Activated naive CD8-positive, alpha-beta T cell treated with anti-CD3 and anti-CD28 coated beads, Interleukin-2, amount 50 U/mL, for 16 hours (primary cell): Measurements from ENCODE around the gene OSR1.
"Not testable (repeated sequence)": the region's sequence is repeated elsewhere in the genome, so short reads cannot be mapped to it uniquely, and the experiment has no call there.

ENCODE experiments used
- DNase-seq: peaks from one replicate; pipeline ENCODE4 v3.0.0-alpha.2; 2020; ENCODE audit warnings: low read depth, low spot score

The OSR1 gene

DNA sequence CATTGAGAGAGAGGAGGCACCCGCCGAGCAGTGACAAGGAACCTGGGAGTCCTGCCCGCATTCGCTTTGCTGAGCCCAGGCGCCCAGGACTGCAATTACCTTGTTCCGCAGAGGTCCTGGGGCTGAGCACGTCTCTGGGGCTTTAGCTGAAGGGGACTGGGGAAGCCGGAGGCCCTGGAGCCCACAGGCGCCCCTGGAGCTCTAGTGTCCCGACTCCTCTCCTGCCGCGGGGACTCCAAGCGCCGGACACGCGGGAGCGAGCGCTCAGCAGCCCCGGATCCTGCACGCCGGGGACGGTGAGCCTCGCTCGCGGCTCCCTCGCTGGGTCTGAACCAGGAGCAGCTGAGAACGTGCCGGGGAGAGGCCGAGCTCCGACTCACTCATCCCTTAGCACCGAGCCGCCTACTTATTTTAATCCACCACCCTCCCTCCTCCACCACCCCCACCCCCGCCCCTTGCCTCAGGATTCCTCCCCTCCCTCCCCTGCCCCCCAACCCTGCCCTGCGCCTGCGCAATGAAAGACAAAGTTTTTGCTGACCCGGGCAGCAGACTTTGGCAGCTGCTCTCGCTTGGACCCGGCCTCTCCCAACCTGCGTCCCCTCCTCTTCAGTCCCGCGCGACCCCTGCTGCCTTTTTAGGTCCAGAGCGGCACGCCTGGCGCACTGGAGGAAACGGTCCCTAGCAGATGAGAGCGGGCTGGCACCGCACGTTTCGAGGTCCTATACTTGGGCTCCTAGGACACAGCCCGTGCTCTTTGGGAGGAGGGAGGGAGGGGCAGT is at the start of gene OSR1:
OSR1 (minus strand) TSS at position 382 of the 779 bp plus-strand sequence. CDS start 4,818 bp downstream, outside the sequence.
- DNase-seq: no peak

DNA sequence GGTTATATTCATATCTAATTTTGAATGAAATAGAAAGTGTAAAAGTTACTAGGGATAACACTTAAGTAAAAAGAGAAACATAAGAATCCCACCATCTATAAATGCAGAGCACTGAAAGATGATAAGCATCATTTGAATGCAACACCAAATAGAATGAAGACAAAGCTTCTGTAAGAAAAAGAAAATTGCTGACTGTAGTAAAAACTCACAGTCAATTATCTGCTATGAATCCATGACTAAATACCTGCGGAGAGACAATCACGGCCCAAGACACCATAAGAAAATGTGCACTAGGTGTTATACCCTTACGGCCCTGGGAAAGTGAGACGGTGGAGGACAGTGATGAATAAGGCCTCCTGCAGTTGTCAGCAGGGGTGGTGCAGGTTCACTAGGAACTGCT is 45.4 kb upstream of the OSR1 start:
- DNase-seq: no peak

DNA sequence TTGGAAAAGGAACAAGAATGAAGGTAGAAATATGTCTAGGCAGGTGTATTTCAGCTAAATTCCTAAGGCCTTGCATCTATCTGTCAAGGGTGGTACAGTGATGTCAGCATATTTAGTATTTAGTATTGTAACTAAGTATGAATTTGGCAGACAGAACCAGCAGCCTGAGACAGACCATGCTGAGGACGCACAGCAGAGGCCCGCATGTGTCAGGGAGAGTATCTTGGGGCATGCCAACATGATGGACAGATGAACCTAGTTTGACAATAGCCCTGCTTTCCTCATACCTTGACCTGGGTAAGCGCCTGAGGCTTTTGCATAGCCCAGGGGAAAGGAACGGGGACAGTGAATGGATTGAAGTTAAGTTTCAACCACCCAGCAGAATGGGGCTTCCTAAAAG is 33.8 kb upstream of the OSR1 start:
- no peak for DNase-seq

DNA sequence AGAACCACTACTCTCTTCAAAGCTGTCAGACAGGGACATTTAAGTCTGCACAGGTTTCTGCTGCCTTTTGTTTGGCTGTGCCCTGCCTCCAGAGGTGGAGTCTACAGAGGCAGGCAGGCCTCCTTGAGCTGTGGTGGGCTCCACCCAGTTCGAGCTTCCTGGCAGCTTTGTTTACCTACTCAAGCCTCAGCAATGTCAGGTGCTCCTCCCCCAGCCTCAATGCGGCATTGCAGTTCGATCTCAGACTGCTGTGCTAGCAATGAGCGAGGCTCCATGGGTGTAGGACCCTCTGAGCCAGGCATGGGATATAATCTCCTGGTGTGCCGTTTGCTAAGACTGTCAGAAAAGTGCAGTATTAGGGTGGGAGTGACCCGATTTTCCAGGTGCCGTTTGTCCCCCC is 31.0 kb upstream of the OSR1 start:
- DNase-seq: not testable (repeated sequence)

DNA sequence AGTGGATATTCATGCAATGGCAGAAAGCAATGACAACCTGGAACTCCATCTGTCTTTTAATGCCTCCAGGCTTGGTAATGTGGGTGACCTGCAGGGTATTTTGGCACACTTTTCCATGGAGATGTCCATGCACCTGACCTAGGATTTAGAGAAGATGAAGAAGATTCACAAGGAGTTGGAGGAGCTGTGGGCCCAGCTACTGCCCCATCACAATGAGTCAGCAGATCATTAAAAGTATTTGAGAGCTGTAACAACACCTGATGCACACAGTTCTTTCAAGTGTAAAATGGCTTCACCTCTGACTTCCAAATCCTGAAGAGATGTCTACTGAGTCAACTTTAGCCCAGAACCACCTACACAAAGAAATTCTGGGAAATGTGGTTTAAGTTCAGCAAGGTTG is 22.1 kb upstream of the OSR1 start:
- no peak for DNase-seq

DNA sequence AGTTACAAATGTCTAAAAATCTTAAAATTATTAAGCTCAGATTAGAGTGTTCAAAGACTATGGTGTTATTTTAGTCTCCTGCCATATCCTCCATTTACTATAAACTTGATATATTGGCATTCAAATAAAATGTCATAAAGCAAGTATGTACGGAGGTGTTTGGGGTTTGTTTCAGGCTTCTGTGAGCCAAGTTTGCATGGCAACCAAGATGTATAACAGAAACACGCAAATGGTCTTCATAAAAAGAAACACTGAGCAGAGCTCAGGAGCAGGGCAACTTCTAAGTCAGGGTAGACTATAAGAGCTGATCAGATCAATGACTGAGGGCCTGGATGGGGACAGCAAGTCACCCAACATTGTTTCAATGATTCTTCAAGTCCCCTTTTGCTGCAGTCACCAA is 20.5 kb upstream of the OSR1 start:
- no peak for DNase-seq

DNA sequence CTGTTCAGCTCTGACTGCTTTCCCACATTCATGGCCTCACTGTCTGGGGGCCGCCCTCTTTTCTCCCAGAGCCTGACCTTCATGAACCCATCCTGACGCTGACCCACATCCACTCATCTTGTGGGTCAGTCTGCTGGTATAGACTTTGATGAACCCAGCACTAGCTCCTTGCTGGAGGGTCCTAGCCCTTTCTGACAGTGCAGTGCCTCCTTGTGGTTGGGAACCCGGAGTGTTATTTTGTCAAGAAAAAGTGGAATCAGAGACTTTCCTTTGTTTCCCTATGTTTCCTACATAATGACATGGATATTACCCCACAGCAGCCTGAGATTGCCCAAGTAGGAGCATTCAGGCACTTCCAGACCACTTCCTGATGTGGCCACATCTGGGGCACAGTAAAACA is 19.3 kb upstream of the OSR1 start:
- no peak for DNase-seq

DNA sequence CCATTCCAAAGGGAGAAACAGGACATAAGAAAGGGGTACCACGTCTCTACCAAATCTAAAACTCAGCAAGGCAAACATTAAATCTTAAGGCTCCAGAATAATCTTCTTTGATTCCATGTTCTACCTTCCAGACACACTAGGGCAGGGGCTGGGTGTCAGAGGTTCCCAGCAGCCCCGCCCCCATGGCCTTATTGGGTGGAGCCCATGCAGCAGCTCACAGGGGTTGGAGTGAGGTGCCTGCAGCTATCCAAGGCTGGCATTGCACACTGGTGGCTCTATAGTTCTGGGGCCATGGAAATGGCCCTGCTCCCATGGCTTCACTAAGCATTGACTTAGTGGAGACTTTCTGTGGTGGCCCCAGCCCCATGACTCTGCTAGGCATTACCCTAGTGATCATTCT is 14.9 kb upstream of the OSR1 start:
- DNase-seq: no peak

DNA sequence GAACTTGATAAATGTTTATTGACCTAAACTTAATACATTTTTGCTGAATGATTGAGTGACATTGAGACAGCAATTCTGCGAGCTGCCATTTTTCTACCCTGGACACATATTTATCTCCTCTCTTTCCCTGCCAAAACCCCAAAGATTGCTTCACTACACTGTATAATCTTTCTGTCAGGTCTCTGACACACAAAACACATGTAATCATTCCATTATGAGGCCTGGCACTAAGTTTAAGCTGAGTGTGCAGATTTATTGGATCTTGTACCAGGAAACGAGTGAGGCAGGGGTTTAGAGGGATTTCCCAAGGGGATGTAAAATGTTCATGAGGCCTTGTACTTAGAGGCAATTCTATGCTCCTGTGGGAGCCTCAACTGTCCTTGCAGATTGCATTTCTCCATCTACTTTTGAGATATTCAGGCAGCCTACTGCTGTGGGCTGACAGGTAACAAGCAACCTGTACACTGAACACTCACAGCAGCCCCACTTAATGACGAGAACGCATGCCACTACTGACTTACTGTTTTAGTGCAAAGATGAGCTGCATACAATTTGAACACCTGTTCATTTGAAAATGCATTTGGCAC is 13.7 kb upstream of the OSR1 start:
- DNase-seq: no peak

DNA sequence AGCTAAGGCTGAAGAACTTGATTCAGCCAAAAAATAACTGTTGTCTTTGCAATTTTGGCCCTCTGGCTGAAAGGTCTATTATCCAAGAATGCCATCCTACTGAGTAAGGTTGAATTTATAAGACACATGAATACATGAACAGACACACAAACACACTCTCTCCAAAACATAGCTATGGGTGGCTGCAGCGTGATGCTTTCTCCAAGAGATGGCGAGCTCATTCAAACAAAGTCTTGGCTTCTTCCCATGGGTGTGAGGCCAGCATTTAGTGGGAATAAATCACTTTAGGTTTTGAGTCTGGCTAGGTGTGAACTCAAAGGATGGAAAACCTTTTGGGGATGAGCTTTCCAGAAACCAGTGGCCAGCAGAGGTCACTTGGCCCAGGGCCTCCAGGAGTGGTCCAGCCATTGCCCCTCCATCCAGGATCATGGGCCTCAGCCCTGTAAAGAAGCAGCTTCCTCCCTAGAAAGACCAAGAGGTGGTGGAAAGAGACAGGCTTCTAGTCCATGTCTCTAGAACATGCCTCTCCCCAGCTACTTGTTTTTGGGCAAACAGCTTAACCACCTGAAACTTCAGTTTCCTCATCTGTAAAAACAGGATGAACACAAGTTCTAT is 11.0 kb upstream of the OSR1 start:
- DNase-seq: no peak

DNA sequence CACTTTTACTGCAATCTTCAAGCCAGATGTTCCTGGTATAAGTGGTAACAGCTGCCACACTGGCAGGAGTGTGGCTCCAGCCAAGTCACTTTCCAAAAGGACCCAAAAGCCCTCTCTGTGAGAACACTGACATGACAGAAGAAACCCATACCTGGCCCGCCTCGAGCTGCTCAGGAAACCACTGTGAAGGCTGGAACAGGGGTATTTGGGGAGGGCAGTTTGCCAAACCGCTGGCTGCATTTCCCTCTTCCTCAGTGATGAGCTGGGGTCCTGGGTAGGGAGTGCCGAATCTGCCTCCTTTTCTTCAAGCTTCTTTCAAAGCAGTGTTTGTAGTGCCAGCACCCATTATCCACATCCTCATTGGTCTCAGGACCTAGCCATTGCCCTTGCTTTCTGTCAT is 10.3 kb upstream of the OSR1 start:
- no peak for DNase-seq

DNA sequence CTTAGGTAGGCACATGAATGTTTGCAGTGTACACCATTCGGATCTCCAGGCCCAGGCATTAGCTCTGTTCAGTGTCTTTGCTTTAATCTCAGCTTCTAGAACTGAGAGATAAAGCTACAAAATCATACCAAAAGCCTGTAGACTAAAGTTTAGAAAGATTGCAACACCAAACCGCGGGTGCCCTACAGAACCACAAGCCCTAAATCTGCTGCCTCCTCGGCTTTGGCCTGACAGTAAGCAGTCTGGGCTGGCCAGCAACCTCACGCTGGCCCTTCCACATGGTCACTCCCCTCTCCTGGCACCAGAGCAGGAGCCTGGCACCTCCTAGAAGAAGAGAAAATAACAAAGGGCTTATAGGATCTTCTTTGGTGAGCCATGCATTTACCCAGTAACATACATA is 8.9 kb upstream of the OSR1 start:
- no peak for DNase-seq

DNA sequence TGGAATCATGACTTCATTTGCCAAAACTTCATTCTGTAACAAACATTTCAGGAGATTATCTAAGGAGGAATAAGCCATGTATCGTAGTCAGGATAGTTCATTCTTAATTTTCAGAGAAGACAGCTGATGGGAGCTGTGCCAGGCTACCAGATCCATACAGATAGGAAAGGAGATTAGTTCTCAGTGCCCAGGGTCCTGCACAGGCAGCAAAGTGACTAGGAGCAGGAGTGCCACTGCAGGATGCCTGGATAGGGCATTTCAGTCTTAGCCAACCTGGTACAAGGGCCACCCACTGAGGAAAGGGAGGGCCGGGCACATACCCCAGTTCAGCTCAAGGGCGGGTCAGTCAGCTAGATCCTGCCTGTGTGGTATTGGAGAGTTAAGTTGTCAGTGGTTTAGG is 6.7 kb upstream of the OSR1 start:
- DNase-seq: no peak

DNA sequence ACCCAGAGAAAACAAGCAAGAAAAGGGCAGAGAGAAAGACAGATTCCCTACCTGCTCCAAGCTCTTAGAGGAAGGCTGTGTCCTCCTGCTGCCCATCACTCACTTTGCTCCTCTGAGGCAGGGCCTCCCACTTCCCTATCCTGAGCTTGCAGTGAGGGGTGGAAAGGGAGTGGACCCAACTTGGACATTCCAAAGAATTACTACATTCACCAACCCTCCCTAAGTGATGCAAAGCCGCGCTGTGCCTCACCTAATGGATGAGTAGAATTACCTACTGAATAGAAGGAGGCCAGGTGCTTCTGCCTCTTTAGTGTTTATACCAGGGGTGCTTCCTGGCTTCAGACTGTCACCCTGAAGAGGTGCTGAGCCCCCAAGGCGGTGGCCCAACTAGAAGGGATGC is 5.6 kb upstream of the OSR1 start:
- DNase-seq: no peak

DNA sequence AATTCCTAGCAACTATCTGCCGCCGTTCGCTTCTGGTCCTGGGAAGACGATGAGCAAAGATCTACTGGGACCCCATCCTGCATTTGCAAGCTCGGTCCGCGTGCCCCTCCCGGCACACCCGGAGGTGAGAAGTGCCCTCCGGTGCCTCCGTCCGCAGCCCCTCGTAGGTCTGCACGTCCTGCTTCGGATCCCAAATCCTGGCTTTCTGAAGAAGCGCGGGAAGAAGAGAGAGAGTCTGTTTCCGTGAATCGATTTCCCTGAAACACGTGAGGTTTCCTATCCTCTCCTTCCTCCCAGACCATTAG is 5.0 kb upstream of the OSR1 start:
- no peak for DNase-seq

DNA sequence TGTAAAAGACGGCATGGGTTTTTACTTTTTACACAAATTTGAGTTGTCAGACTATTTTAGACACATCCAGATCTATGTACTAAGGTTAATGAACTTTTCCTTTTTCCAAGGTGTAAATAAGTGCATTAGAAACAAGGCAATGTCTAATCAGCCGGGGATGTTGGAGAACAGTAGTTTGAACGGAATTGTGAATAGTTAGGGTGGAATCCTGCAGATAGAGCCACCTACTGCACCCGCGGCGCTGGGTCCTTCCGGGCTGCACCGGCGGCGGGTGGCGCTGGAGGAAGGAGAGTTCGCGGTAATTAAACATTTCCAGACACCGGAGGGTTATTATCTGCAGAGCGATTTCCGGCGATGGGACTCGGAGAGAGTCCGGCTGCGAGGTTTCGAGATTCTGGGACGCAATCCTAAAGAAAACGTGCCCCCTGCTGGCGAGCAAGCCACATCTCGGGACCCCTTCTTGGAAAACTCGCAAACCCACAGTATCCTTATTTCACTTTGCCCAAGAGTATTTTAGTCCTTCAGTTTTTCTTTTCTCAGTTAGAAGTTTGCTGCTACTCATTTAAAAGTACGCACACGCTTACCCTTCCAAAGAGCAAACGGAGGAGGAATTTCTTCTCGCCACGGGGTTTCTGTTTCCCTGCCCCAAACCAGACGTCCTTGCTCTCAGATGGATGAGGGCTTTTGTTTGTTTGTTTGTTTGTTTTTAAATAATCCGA is 4.5 kb upstream of the OSR1 start:
- no peak for DNase-seq

DNA sequence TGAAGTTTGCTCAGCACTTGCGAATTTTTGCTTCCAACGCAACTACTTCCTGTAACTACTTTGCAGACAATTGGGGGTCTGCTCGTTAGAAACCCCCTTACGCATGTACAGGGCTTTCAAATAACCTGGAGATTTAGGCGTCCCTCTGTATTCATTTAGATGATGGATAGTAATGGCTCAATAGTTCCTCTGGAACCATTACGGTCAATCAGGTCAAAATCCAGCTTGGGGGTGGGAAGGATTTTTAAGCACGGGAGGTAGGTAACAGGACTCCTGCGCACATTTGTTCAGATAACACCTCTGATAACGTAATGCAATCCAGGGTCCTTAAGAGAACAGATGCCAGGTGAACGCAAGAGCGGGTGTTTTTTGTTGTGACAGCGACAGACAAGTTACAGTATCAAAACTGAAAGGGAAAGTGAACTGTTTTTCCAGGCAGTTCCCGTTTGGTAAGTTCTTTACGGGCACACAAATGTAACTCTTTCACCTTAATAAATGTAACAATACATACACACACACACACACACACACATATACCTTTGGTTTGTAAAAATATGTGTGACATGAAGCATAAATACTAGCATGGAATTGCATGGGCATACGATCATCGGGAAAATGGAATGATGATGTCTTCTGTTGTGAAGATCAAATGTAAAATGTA is 3.8 kb upstream of the OSR1 start:
- no peak for DNase-seq

DNA sequence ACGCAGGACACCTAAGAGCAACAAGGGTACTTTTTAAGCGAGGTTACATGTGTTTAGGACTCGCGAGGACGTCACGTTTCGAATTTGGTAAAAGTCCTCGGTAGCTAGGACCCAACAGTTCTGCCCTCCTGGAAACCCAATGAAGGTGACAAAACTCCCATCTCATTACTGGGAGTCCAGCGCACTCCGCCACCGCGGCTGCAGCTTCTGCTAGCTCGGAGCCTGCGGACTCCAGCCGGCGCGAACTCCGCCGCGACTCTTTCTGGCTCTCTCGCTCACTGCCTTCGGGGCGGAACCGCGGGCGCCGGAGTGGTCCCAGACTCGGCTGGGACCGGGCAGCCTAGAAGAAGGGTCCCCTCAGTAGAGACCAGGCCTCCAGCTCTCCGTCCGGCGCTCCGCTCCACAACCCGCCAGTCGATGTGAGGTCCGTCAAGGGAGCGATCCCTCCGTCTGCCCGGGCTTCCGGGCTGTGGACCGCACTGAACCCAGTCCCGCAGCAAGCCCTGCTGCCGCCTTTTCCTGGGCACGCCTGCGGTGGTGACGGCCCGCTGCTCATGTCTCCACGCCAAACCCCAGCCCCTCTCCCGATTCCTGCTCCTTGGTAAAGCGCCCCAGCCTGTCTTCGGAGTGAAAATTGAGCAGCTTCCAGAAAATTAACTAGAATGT is 3.0 kb upstream of the OSR1 start:
- DNase-seq: no peak

DNA sequence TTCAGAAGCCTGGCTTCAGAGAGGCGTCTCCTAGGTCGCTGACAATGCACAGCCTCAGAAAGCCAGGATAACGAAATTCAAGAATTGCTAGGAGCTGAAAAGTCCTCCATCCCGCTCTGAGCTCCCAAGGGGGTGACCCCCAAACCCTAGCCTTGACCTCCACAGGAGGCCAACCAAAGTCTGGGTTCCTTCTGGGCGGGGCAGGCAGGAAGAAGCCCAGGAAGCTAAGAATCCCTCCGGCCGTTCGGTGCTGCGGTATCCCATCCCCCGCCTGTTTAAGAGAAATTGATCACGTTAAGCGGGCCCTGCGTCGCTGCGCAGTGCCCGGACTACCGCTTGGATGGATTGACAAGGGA is 2.5 kb upstream of the OSR1 start:
- DNase-seq: no peak

DNA sequence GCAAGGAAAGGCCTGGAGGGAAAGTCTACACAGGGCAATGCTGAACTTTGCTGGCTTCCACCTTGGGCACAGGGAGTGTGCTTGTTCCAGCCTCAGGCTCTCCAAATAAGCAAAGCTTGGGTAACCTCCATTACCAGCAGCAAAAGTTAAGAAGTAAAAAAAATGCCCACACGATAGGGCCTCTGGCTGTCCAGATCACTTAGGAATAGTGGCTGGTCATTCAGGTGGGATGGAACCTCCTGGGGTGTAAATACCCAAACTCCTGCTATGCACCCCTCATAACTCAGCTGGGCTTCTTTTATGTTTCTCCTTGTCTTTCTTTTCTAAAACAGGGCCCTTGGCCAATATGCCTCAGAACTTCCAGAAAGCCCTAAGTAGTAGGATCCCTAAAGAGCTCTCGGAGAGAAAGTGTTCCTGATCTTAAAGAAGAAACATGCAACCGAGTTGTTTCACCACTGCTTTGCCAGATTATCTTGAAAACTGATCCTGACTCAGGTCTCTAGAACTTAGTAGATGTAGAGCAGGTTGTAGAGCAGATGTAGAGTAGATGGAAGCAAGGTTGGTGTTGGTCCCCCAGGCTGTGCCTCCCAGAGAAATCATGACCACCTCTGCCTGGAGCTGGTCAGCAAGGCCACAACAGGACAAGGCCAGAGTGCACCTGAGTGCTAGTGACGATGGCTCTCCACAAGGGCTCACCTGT is 2.0 kb upstream of the OSR1 start:
- no peak for DNase-seq

DNA sequence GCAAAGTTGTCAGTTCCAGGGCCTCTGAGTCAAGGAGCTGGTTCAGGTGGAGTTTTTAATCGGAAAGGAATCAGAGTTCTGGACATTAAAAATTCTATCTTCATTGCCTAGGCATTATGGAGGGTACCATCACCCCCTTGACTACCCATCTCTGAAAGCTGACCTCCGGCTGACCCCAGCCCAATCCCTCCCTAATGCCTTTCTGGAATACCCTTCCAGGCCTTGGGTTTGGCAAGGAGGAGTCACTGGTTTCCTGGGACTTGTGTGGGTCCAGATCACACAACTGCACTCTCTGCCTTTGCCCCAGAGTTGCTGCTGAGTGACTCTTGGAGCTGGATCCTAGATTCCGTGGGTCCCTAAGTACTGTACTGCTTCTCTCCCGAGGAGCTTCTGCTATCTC is 1.0 kb upstream of the OSR1 start:
- DNase-seq: no peak
